HCT116 (cell line): ENCODE results near the gene IRF4. TPM values are rescaled to one million over a fixed set of nuclear protein-coding genes. Genes with fewer than 3 reads are reported as not detected.

ENCODE experiments used
- ATAC-seq: fragments of 200-7000 bp; cut with Tn5 transposase; 2 replicates; pipeline ENCODE4 v1.9.1; 2020; ENCODE audit warnings: mild to moderate bottlenecking, moderate library complexity
- BruUV-seq: library from RNA; stranded (reverse); fragments of 400-500 nt; replicated peaks from 2 replicates; lab custom pipeline; 2021; lab: Mats Ljungman, UMichigan
- CTCF ChIA-PET: fragments of 300-600 bp; sonication (Branson Sonifier 250); formaldehyde crosslinking; loops from one replicate; lab custom pipeline; 2021; ENCODE audit warnings: antibody characterized with exemption; lab: Charles Lee
- POLR2A ChIA-PET: fragments of 300-600, 350-600 bp; sonication (Branson Sonifier 250); formaldehyde crosslinking; loops from one replicate; lab custom pipeline; 2021; ENCODE audit warnings: antibody characterized with exemption; lab: Charles Lee
- RAD21 ChIA-PET, 2 experiments: fragments of 300-600 bp; sonication (Branson Sonifier 250); formaldehyde crosslinking; loops; one replicate each; lab custom pipeline; 2023; ENCODE audit warnings: low total read pairs in 2 of 2; ENCODE audit not compliant: uncharacterized antibody in 2 of 2, unreplicated experiment in 2 of 2, low non-redundant PET in 1 of 2; lab: Charles Lee
- DNase-seq: peaks from one replicate; pipeline ENCODE4 v3.0.0-alpha.2; 2010; ENCODE audit warnings: low read depth, low spot score
- H2AFZ ChIP-seq: fragments of 200-600 bp; shearing (Covaris generic), sonication (generic); 2 replicates; pipeline ENCODE4 v1.6.1; 2017; ENCODE audit warnings: low read depth, mixed run types, mixed read lengths, antibody characterized with exemption, low read length; ENCODE audit not compliant: poor library complexity, severe bottlenecking
- H3K27ac ChIP-seq: 2 replicates; pipeline ENCODE4 v1.5.1; 2012; ENCODE audit warnings: low read depth, low read length
- H3K27me3 ChIP-seq: fragments of 200-600 bp; sonication (generic); 2 replicates; pipeline ENCODE4 v1.6.1; 2016; ENCODE audit warnings: mixed run types, low read length, mixed read lengths; ENCODE audit not compliant: insufficient read depth
- H3K36me3 ChIP-seq, 2 experiments: fragments of 200-500 bp in 1 of 2; fragments of 200-600 bp in 1 of 2; sonication (Bioruptor generic) in 1 of 2; sonication (generic) in 1 of 2; 2 replicates each; pipeline versions ENCODE4 v1.5.1 to v1.6.1; 2014 to 2016; ENCODE audit warnings: low read length in 2 of 2, inconsistent platforms in 1 of 2, mixed read lengths in 1 of 2, mixed run types in 1 of 2; ENCODE audit not compliant: insufficient read depth in 2 of 2, control insufficient read depth in 1 of 2
- H3K4me1 ChIP-seq, 2 experiments: fragments of 200-600 bp in 1 of 2; sonication (generic) in 1 of 2; 2 replicates each; pipeline versions ENCODE4 v1.5.1 to v1.6.1; 2012 to 2017; ENCODE audit warnings: low read length in 2 of 2, inconsistent platforms in 1 of 2, mild to moderate bottlenecking in 1 of 2, mixed read lengths in 1 of 2, mixed run types in 1 of 2, moderate library complexity in 1 of 2; ENCODE audit not compliant: insufficient read depth in 2 of 2, control insufficient read depth in 1 of 2
- H3K4me2 ChIP-seq: fragments of 200-600 bp; sonication (generic); 2 replicates; pipeline ENCODE4 v1.6.1; 2017; ENCODE audit warnings: mixed run types, low read length, mixed read lengths
- H3K4me3 ChIP-seq, 2 experiments: fragments of 200-600 bp in 1 of 2; sonication (generic) in 1 of 2; replicated peaks in 1 of 2; 2 replicates each; pipeline ENCODE4 v1.5.1; 2011 to 2016; ENCODE audit warnings: low read length in 2 of 2, control low read depth in 1 of 2, low read depth in 1 of 2, mild to moderate bottlenecking in 1 of 2, mixed read lengths in 1 of 2, mixed run types in 1 of 2
- H3K79me2 ChIP-seq: fragments of 200-600 bp; sonication (generic); 2 replicates; pipeline ENCODE4 v1.6.1; 2017; ENCODE audit warnings: mild to moderate bottlenecking, mixed run types, low read length, moderate library complexity, mixed read lengths; ENCODE audit not compliant: insufficient read depth
- H3K9ac ChIP-seq: fragments of 200-600 bp; sonication (generic); 2 replicates; pipeline ENCODE4 v1.6.1; 2016; ENCODE audit warnings: low read length, mixed read lengths
- H3K9me2 ChIP-seq: fragments of 200-600 bp; sonication (generic), shearing (Covaris generic); 2 replicates; pipeline ENCODE4 v1.6.1; 2017; ENCODE audit warnings: mixed run types, mild to moderate bottlenecking, moderate library complexity; ENCODE audit not compliant: insufficient read depth
- H3K9me3 ChIP-seq, 2 experiments: fragments of 200-500 bp in 1 of 2; fragments of 200-600 bp in 1 of 2; sonication (Bioruptor generic) in 1 of 2; sonication (generic) in 1 of 2; 2 replicates each; pipeline ENCODE4 v1.6.1; 2014 to 2017; ENCODE audit warnings: low read length in 2 of 2, mixed read lengths in 2 of 2, inconsistent platforms in 1 of 2, low read depth in 1 of 2, mild to moderate bottlenecking in 1 of 2, mixed run types in 1 of 2, moderate library complexity in 1 of 2; ENCODE audit not compliant: control insufficient read depth in 1 of 2, insufficient read depth in 1 of 2
- H4K20me1 ChIP-seq: fragments of 200-600 bp; sonication (generic), shearing (Covaris generic); 2 replicates; pipeline ENCODE4 v1.6.1; 2017; ENCODE audit warnings: mixed run types, mild to moderate bottlenecking, moderate library complexity; ENCODE audit not compliant: insufficient read depth
- ATF3 ChIP-seq: IDR thresholded peaks from 2 replicates; pipeline ENCODE4 v1.6.1; 2012
- CBX3 ChIP-seq: IDR thresholded peaks from 2 replicates; pipeline ENCODE4 v1.6.1; 2012; ENCODE audit warnings: low read depth
- CEBPB ChIP-seq: IDR thresholded peaks from 2 replicates; pipeline ENCODE4 v1.6.1; 2012; ENCODE audit warnings: low read depth
- EZH2 ChIP-seq: fragments of 200-600 bp; sonication (generic); IDR thresholded peaks from 2 replicates; pipeline ENCODE4 v1.6.1; 2017; ENCODE audit warnings: antibody characterized with exemption, mixed run types
- EZH2phosphoT487 ChIP-seq: fragments of 200-600 bp; IDR thresholded peaks from 2 replicates; pipeline ENCODE4 v1.6.1; 2018; ENCODE audit warnings: antibody characterized with exemption, borderline replicate concordance
- FOSL1 ChIP-seq: IDR thresholded peaks from 2 replicates; pipeline ENCODE4 v1.6.1; 2012; ENCODE audit warnings: low read depth
- JUND ChIP-seq: IDR thresholded peaks from 2 replicates; pipeline ENCODE4 v1.6.1; 2012
- MAX ChIP-seq: IDR thresholded peaks from 2 replicates; pipeline ENCODE4 v1.6.1; 2012
- POLR2A ChIP-seq: IDR thresholded peaks from 2 replicates; pipeline ENCODE4 v1.7.0; 2011; ENCODE audit warnings: borderline replicate concordance; ENCODE audit not compliant: insufficient read depth, insufficient read length; ENCODE audit errors: extremely low read depth
- RAD21 ChIP-seq: IDR thresholded peaks from 2 replicates; pipeline ENCODE4 v1.6.1; 2012; ENCODE audit warnings: low read depth, mild to moderate bottlenecking
- SIN3A ChIP-seq: IDR thresholded peaks from 2 replicates; pipeline ENCODE4 v1.6.1; 2012; ENCODE audit warnings: low read depth
- SRF ChIP-seq: IDR thresholded peaks from 2 replicates; pipeline ENCODE4 v1.6.1; 2012; ENCODE audit warnings: low read depth
- TCF7L2 ChIP-seq: IDR thresholded peaks from 2 replicates; pipeline ENCODE4 v1.7.0; 2011; ENCODE audit warnings: borderline replicate concordance, inconsistent platforms; ENCODE audit not compliant: insufficient read depth, insufficient read length; ENCODE audit errors: extremely low read depth
- YY1 ChIP-seq: IDR thresholded peaks from 2 replicates; pipeline ENCODE4 v1.6.1; 2011; ENCODE audit warnings: low read length, low read depth, moderate library complexity, mild to moderate bottlenecking; ENCODE audit not compliant: insufficient replicate concordance; ENCODE audit errors: extremely low read depth
- ZFX ChIP-seq: fragments of 450-650 bp; IDR thresholded peaks from 2 replicates; pipeline ENCODE4 v1.6.1; 2017
- ZNF274 ChIP-seq: fragments of 200-500 bp; sonication (Bioruptor generic); IDR thresholded peaks from 2 replicates; pipeline ENCODE4 v1.6.1; 2014; ENCODE audit warnings: mild to moderate bottlenecking, low read depth, low read length, inconsistent platforms
- intact Hi-C: fragments of 100-400 bp; cut with micrococcal nuclease; formaldehyde crosslinking; loops from 2 replicates; pipeline ENCODE4 v1.10.0; 2022
- total RNA-seq: library from RNA; stranded (reverse); gene quantifications from one replicate; pipeline ENCODE4 v1.2.1, GENCODE V29; 2021; ENCODE audit not compliant: unreplicated experiment
- TF ChIP-seq, protein P1 (sequence below): IDR thresholded peaks from 2 replicates; pipeline ENCODE4 v1.6.1; 2011; ENCODE audit warnings: mild to moderate bottlenecking, low read length, moderate library complexity; ENCODE audit not compliant: insufficient replicate concordance; ENCODE audit errors: extremely low read depth

The IRF4 gene
- total RNA-seq, 1 experiment from 2014 or later, result 1.2 TPM

DNA sequence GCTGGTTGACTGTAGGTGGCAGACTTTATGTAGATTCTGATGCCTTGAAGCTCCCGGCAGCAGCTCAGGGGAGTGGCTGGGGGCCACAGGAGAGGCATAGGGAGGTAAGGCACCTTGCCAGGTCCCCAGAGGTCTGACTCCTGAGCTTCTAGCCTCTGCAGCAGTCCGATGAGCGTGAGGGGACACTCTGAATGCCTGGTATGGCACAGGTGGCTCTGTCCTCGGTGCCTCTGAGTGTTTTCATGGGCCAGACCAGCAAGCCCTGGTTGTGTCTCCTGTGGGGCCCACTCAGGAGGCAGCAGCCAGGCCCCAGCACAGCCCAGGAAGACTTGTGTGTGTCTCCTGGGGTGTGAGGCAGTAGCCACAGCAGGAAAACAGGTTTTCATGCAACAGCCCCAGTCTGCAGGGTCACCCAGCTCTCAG, 39.7 kb upstream of the IRF4 start:
- TF ChIP-seq FOSL1, result no peak
- no peak for TF ChIP-seq MAX
- TF ChIP-seq EZH2phosphoT487, result no peak
- TF ChIP-seq JUND, result no peak
- no peak for TF ChIP-seq CEBPB
- no peak for TF ChIP-seq SIN3A
- TF ChIP-seq ZNF274, result no peak
- TF ChIP-seq, protein P1, sequence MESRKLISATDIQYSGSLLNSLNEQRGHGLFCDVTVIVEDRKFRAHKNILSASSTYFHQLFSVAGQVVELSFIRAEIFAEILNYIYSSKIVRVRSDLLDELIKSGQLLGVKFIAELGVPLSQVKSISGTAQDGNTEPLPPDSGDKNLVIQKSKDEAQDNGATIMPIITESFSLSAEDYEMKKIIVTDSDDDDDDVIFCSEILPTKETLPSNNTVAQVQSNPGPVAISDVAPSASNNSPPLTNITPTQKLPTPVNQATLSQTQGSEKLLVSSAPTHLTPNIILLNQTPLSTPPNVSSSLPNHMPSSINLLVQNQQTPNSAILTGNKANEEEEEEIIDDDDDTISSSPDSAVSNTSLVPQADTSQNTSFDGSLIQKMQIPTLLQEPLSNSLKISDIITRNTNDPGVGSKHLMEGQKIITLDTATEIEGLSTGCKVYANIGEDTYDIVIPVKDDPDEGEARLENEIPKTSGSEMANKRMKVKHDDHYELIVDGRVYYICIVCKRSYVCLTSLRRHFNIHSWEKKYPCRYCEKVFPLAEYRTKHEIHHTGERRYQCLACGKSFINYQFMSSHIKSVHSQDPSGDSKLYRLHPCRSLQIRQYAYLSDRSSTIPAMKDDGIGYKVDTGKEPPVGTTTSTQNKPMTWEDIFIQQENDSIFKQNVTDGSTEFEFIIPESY, result no peak
- no peak for TF ChIP-seq ZFX
- TF ChIP-seq TCF7L2, result no peak
- TF ChIP-seq SRF, result no peak
- no peak for TF ChIP-seq RAD21
- no peak for TF ChIP-seq CBX3
- TF ChIP-seq ATF3, result no peak
- no peak for TF ChIP-seq POLR2A
- TF ChIP-seq EZH2, result no peak
- TF ChIP-seq YY1, result no peak
- no peaks in the 10 kb centered on the region for H3K79me2 ChIP-seq
- no peaks in the 10 kb centered on the region for H4K20me1 ChIP-seq
- no peak overlapping the region for H3K4me3 ChIP-seq
- no TSS peak for BruUV-seq
- H3K4me2 ChIP-seq, result no peak overlapping the region
- ChIA-PET CTCF (no interaction called here), RAD21 (no interaction called here), POLR2A (no interaction called here)
- H3K9me3 ChIP-seq, result peaks cover 0 to 17% of the 10 kb centered on the region in 2 experiments; a peak in 2 of 4 replicates
- DNase-seq (no peak), ATAC-seq (no peak)
- H3K4me1 ChIP-seq, result no peaks in the 10 kb centered on the region
- no peak overlapping the region for H3K9ac ChIP-seq
- no peaks in the 10 kb centered on the region for H3K36me3 ChIP-seq
- H2AFZ ChIP-seq, result no peak overlapping the region
- intact Hi-C loops, result no loop called here
- H3K9me2 ChIP-seq, result no peaks in the 10 kb centered on the region
- H3K27ac ChIP-seq, result no peak overlapping the region
- no peaks in the 10 kb centered on the region for H3K27me3 ChIP-seq
